Activated T-cell treated with anti-CD3 and anti-CD28 coated beads, Interleukin-2, amount 50 U/mL, for 4 hours (primary cell): ENCODE results near the gene TYROBP. TPM values are rescaled to one million over a fixed set of nuclear protein-coding genes. Genes with fewer than 3 reads are reported as not detected.

Experiments used
- ATAC-seq, 2 donors: fragments of 200-7000 bp; cut with Tn5 transposase; one replicate each; pipeline ENCODE4 v1.10.0; 2021
- DNase-seq: peaks from one replicate; pipeline ENCODE4 v3.0.0-alpha.2; 2020
- H3K27me3 Mint-ChIP-seq: one replicate; pipeline ENCODE4 v1.8.0; 2021; ENCODE audit warnings: low read depth, mixed read lengths
- H3K36me3 Mint-ChIP-seq: one replicate; pipeline ENCODE4 v1.8.0; 2022; ENCODE audit warnings: mixed read lengths; ENCODE audit not compliant: insufficient read depth
- H3K4me1 Mint-ChIP-seq: one replicate; pipeline ENCODE4 v1.8.0; 2021; ENCODE audit warnings: low read depth, mixed read lengths
- H3K4me3 Mint-ChIP-seq: one replicate; pipeline ENCODE4 v1.8.0; 2021; ENCODE audit warnings: mild to moderate bottlenecking, moderate library complexity, mixed read lengths
- H3K9me3 Mint-ChIP-seq: one replicate; pipeline ENCODE4 v1.8.0; 2021; ENCODE audit warnings: mixed read lengths
- total RNA-seq, 3 donors: library from RNA; stranded (reverse); gene quantifications; one replicate each; pipeline ENCODE4 v1.2.1, GENCODE V29; 2021

Gene TYROBP
- total RNA-seq, 3 donors from 2014 or later = 0.52 to 0.69 TPM; not detected in 1

- ATAC-seq = no peak
- DNase-seq = no peak
- no peaks in the 10 kb centered on the region for H3K9me3 Mint-ChIP-seq
- H3K36me3 Mint-ChIP-seq = no peaks in the 10 kb centered on the region
- H3K27me3 Mint-ChIP-seq = peaks cover 74% of the 10 kb centered on the region
- no peak overlapping the region for H3K4me3 Mint-ChIP-seq
- H3K4me1 Mint-ChIP-seq = peaks cover 6% of the 10 kb centered on the region
Observed at GRCh38 chr19:35861640-35862160, 46.4 kb downstream of the TYROBP start.

DNA sequence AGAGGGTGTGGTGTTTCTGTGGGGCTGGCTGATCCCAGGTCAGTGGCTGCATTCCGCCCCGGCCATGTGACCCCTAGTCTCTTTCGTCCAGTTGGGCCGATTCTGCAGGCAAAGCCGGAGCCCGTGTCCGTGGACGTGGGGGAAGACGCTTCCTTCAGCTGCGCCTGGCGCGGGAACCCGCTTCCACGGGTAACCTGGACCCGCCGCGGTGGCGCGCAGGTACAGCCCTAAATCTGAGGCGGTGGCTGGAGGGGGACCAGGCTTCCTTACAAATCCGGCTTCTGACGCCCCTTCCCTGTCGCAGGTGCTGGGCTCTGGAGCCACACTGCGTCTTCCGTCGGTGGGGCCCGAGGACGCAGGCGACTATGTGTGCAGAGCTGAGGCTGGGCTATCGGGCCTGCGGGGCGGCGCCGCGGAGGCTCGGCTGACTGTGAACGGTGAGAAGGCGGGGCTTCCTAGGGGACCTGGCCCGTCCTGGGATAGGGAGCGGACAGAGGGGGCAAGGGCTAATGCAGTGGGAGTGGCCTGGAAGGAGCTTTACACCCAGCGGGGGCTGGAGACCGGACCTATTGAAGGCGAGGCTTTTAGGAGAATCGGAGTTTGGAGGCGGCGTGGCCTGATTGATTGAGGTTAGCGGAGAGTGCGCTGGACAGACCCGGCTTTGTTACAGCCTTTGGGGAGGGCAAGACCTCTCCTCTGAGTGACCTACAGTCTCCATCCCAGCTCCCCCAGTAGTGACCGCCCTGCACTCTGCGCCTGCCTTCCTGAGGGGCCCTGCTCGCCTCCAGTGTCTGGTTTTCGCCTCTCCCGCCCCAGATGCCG lies 47.1 kb downstream of the TYROBP start:
- peaks cover 70% of the 10 kb centered on the region for H3K27me3 Mint-ChIP-seq
- H3K4me1 Mint-ChIP-seq = peaks cover 6% of the 10 kb centered on the region
- no peak overlapping the region for H3K4me3 Mint-ChIP-seq
- DNase-seq = no peak
- H3K9me3 Mint-ChIP-seq = no peaks in the 10 kb centered on the region
- peak in 1 of 2 donors; percentile 28 for ATAC-seq
- no peaks in the 10 kb centered on the region for H3K36me3 Mint-ChIP-seq

- DNase-seq (no peak), ATAC-seq (no peak)
- peaks cover 68% of the 10 kb centered on the region for H3K27me3 Mint-ChIP-seq
- peaks cover 6% of the 10 kb centered on the region for H3K4me1 Mint-ChIP-seq
- H3K9me3 Mint-ChIP-seq = no peaks in the 10 kb centered on the region
- no peaks in the 10 kb centered on the region for H3K36me3 Mint-ChIP-seq
- H3K4me3 Mint-ChIP-seq = no peak overlapping the region
Observed at GRCh38 chr19:35860436-35860817, 47.7 kb downstream of the TYROBP start.

DNA sequence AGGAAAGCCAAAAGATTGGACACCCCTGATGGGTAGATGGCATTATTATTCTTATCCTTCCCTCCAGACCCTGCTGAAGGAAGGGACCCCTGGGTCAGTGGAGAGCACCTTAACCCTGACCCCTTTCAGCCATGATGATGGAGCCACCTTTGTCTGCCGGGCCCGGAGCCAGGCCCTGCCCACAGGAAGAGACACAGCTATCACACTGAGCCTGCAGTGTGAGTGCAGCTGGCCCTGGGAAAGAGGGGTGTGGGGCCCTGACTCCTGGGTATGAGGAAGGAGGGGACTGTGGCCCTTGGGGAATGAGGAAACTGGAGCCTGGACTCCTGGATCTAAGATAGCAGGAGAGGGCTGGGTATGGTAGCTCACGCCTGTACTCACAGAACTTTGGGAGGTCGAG lies 48.7 kb downstream of the TYROBP start:
- Mint-ChIP-seq H3K27me3 (peaks cover 69% of the 10 kb centered on the region), H3K36me3 (no peaks in the 10 kb centered on the region), H3K9me3 (no peaks in the 10 kb centered on the region), H3K4me1 (peaks cover 6% of the 10 kb centered on the region), H3K4me3 (no peak overlapping the region)
- DNase-seq (no peak), ATAC-seq (no peak)

GRCh38 chr19:35858311-35858710 lies 49.8 kb downstream of the TYROBP start:
- ATAC-seq (no peak), DNase-seq (no peak)
- no peak overlapping the region for H3K4me3 Mint-ChIP-seq
- H3K4me1 Mint-ChIP-seq = peaks cover 6% of the 10 kb centered on the region
- H3K36me3 Mint-ChIP-seq = no peaks in the 10 kb centered on the region
- H3K9me3 Mint-ChIP-seq = no peaks in the 10 kb centered on the region
- peaks cover 68% of the 10 kb centered on the region for H3K27me3 Mint-ChIP-seq

- Mint-ChIP-seq H3K27me3 (peaks cover 68% of the 10 kb centered on the region), H3K36me3 (no peaks in the 10 kb centered on the region), H3K9me3 (no peaks in the 10 kb centered on the region), H3K4me3 (peak within 1 kb of the TSS; percentile 75), H3K4me1 (peaks cover 9% of the 10 kb centered on the region)
- ATAC-seq (peak; percentile 62 to 73), DNase-seq (no peak)
Observed at GRCh38 chr19:35856546-35857149, 51.4 kb downstream of the TYROBP start, which contains the start of gene KIRREL2. KIRREL2 (plus strand) TSS chr19:35856911; CDS start chr19:35857120, 209 bp downstream.

Other genes starting within 250 kb of the TYROBP start
- under 1 TPM; 0.22 to 0.26 (median 0.23) TPM for gene UPK1A, start 241.8 kb downstream of the TYROBP start, total RNA-seq
- gene ZBTB32, start 203.7 kb downstream of the TYROBP start, total RNA-seq = 100 to 1,000 TPM in 2 of 3 donors, 10 to 100 TPM in 1; 90.8 to 136 (median 101) TPM
- 10 to 100 TPM; 64.1 to 74.8 (median 74.5) TPM for gene KMT2B, start 190.3 kb downstream of the TYROBP start, total RNA-seq
- gene IGFLR1, start 165.8 kb downstream of the TYROBP start, total RNA-seq = 10 to 100 TPM; 24.0 to 32.7 (median 29.8) TPM
- 10 to 100 TPM; 18.9 to 25.2 (median 19.4) TPM for gene U2AF1L4, start 162.9 kb downstream of the TYROBP start, total RNA-seq
- 10 to 100 TPM; 46.1 to 49.3 (median 47.9) TPM for gene PSENEN, start 162.6 kb downstream of the TYROBP start, total RNA-seq
- gene LIN37, start 159.7 kb downstream of the TYROBP start, total RNA-seq = 1 to 10 TPM; 5.8 to 6.4 (median 6.4) TPM
- under 1 TPM; 0.22 to 0.46 (median 0.37) TPM for gene HSPB6, start 151.3 kb downstream of the TYROBP start, total RNA-seq
- gene PROSER3, start 150.1 kb downstream of the TYROBP start, total RNA-seq = 10 to 100 TPM; 27.2 to 33.7 (median 27.3) TPM
- gene ARHGAP33, start 132.7 kb downstream of the TYROBP start, total RNA-seq = 1 to 10 TPM; 5.5 to 6.9 (median 6.2) TPM
- gene PRODH2, start 95.5 kb downstream of the TYROBP start, total RNA-seq = not detected
- under 1 TPM in 2 of 3 donors, not detected in 1; 0.13 to 0.16 TPM for gene NPHS1, start 55.8 kb downstream of the TYROBP start, total RNA-seq
- gene KIRREL2, start 51.4 kb downstream of the TYROBP start, total RNA-seq = under 1 TPM; 0.24 to 0.92 (median 0.86) TPM
- under 1 TPM in 2 of 3 donors, not detected in 1; 0.24 to 0.34 TPM for gene APLP1, start 39.7 kb downstream of the TYROBP start, total RNA-seq
- 100 to 1,000 TPM; 138 to 149 (median 142) TPM for gene NFKBID, start 7.8 kb downstream of the TYROBP start, total RNA-seq
- gene HCST, start 5.8 kb downstream of the TYROBP start, total RNA-seq = 10 to 100 TPM; 22.6 to 37.1 (median 24.0) TPM
- 10 to 100 TPM; 14.1 to 15.3 (median 14.4) TPM for gene LRFN3, start 28.1 kb upstream of the TYROBP start, total RNA-seq
- 10 to 100 TPM; 27.3 to 29.7 (median 28.0) TPM for gene SDHAF1, start 86.9 kb upstream of the TYROBP start, total RNA-seq
- 1 to 10 TPM in 2 of 3 donors, under 1 TPM in 1; 0.92 to 1.4 (median 1.2) TPM for gene SYNE4, start 100.5 kb upstream of the TYROBP start, total RNA-seq
- gene ALKBH6, start 105.9 kb upstream of the TYROBP start, total RNA-seq = 10 to 100 TPM; 33.1 to 38.2 (median 36.1) TPM
- gene CLIP3, start 124.6 kb upstream of the TYROBP start, total RNA-seq = 1 to 10 TPM in 1 of 3 donors, under 1 TPM in 2; 0.33 to 1.4 (median 0.58) TPM
- 1 to 10 TPM in 1 of 3 donors, under 1 TPM in 2; 0.76 to 1.2 (median 0.90) TPM for gene THAP8, start 146.0 kb upstream of the TYROBP start, total RNA-seq
- gene WDR62, start 146.6 kb upstream of the TYROBP start, total RNA-seq = 10 to 100 TPM; 10.3 to 14.6 (median 12.5) TPM
- not detected for gene OVOL3, start 202.8 kb upstream of the TYROBP start, total RNA-seq
- 100 to 1,000 TPM; 139 to 165 (median 159) TPM for gene POLR2I, start 206.6 kb upstream of the TYROBP start, total RNA-seq
- gene TBCB, start 207.2 kb upstream of the TYROBP start, total RNA-seq = 100 to 1,000 TPM; 155 to 173 (median 157) TPM
- 100 to 1,000 TPM; 287 to 318 (median 313) TPM for gene CAPNS1, start 231.8 kb upstream of the TYROBP start, total RNA-seq
- not detected for gene COX7A1, start 244.2 kb upstream of the TYROBP start, total RNA-seq